OCI-LY1 (cell line): Measurements from ENCODE around the gene SERPINB7.

Source experiments
- H2AFZ ChIP-seq: fragments of 200-600 bp; sonication (generic), shearing (Covaris generic); 2 replicates; pipeline ENCODE4 v1.6.0; 2014; ENCODE audit warnings: antibody characterized with exemption, mild to moderate bottlenecking, low read length
- H3F3A ChIP-seq: fragments of 200-600 bp; sonication (generic), shearing (Covaris generic); 2 replicates; pipeline ENCODE4 v1.6.0; 2014; ENCODE audit warnings: mild to moderate bottlenecking, antibody characterized with exemption, low read length, moderate library complexity; ENCODE audit not compliant: insufficient read depth
- H3K27ac ChIP-seq: fragments of 200-600 bp; sonication (generic); 2 replicates; pipeline ENCODE4 v1.5.1; 2014; ENCODE audit warnings: low read length, mixed run types, mild to moderate bottlenecking, low read depth; ENCODE audit not compliant: poor library complexity, severe bottlenecking
- H3K27me3 ChIP-seq: fragments of 200-600 bp; sonication (generic); 2 replicates; pipeline ENCODE4 v1.6.0; 2014; ENCODE audit warnings: antibody characterized with exemption, mild to moderate bottlenecking, low read length, moderate library complexity; ENCODE audit not compliant: insufficient read depth
- H3K36me3 ChIP-seq: fragments of 200-600 bp; sonication (generic); 2 replicates; pipeline ENCODE4 v1.6.1; 2014; ENCODE audit warnings: mild to moderate bottlenecking, antibody characterized with exemption, low read length, moderate library complexity, mixed read lengths; ENCODE audit not compliant: insufficient read depth
- H3K4me1 ChIP-seq: fragments of 200-600 bp; sonication (generic); 2 replicates; pipeline ENCODE4 v1.5.1; 2014; ENCODE audit warnings: mild to moderate bottlenecking, low read length, moderate library complexity; ENCODE audit not compliant: insufficient read depth, severe bottlenecking
- H3K4me2 ChIP-seq: fragments of 200-600 bp; sonication (generic), shearing (Covaris generic); 2 replicates; pipeline ENCODE4 v1.6.1; 2014; ENCODE audit warnings: low read length
- H3K4me3 ChIP-seq: fragments of 200-600 bp; sonication (generic); 2 replicates; pipeline ENCODE4 v1.5.1; 2014; ENCODE audit warnings: low read length, low read depth, mild to moderate bottlenecking, mixed read lengths; ENCODE audit not compliant: poor library complexity, severe bottlenecking
- H3K79me2 ChIP-seq: fragments of 200-600 bp; shearing (Covaris generic); 2 replicates; pipeline ENCODE4 v1.6.1; 2016; ENCODE audit warnings: mixed run types, low read length, mixed read lengths; ENCODE audit not compliant: insufficient read depth
- H3K9ac ChIP-seq: fragments of 200-600 bp; sonication (generic), shearing (Covaris generic); 2 replicates; pipeline ENCODE4 v1.6.1; 2014; ENCODE audit warnings: mild to moderate bottlenecking, low read length, mixed read lengths
- H3K9me2 ChIP-seq: fragments of 200-600 bp; sonication (generic), shearing (Covaris generic); 2 replicates; pipeline ENCODE4 v1.6.1; 2014; ENCODE audit warnings: low read depth, mild to moderate bottlenecking, low read length, mixed read lengths
- H3K9me3 ChIP-seq: fragments of 200-600 bp; shearing (Covaris generic); 2 replicates; pipeline ENCODE4 v1.6.1; 2014; ENCODE audit warnings: low read length, mixed read lengths
- H4K20me1 ChIP-seq: fragments of 200-600 bp; sonication (generic), shearing (Covaris generic); 2 replicates; pipeline ENCODE4 v1.6.0; 2016; ENCODE audit warnings: mild to moderate bottlenecking, low read length; ENCODE audit not compliant: insufficient read depth
- EZH2 ChIP-seq: fragments of 200-600 bp; sonication (generic), shearing (Covaris generic); IDR thresholded peaks from 2 replicates; pipeline ENCODE4 v1.8.0; 2017; ENCODE audit warnings: borderline replicate concordance, mixed run types, mild to moderate bottlenecking, antibody characterized with exemption, low read length, moderate library complexity, mixed read lengths
- TF ChIP-seq, protein P1 (sequence below): fragments of 200-600 bp; sonication (generic), shearing (Covaris generic); IDR thresholded peaks from 2 replicates; pipeline ENCODE4 v1.5.1; 2017; ENCODE audit warnings: mild to moderate bottlenecking, antibody characterized with exemption, low read length, moderate library complexity, mixed read lengths

The SERPINB7 gene

DNA sequence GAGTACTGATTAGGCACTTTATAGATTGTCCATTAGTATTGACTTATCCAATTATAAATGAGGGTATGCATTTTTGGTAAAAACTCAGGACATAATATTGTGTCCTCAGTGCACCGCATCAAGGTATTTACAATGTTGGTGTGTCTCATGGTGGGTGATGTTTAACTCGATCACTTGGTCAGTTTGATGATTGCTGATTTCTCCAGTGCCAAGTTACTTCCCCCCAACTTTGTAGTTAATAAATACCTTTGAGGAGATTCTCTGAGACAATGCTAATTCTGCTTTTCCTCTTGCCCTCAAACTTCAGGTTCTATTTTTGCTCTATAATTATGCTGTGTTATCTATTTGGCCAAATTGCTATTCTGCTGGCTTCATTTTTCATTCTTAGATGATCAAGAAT lies 28.2 kb upstream of the SERPINB7 start:
- Histone ChIP-seq H3K9me2 (no peaks in the 10 kb centered on the region), H3K9ac (no peak overlapping the region), H3K4me2 (no peak overlapping the region), H3K27me3 (no peaks in the 10 kb centered on the region), H3K79me2 (no peaks in the 10 kb centered on the region), H3K9me3 (no peaks in the 10 kb centered on the region), H4K20me1 (no peaks in the 10 kb centered on the region), H3K4me3 (no peak overlapping the region), H3K4me1 (no peaks in the 10 kb centered on the region), H3K36me3 (no peaks in the 10 kb centered on the region), H2AFZ (no peak overlapping the region), H3F3A (no peaks in the 10 kb centered on the region), H3K27ac (no peak overlapping the region)
- TF ChIP-seq EZH2: no peak
- TF ChIP-seq, protein P1, sequence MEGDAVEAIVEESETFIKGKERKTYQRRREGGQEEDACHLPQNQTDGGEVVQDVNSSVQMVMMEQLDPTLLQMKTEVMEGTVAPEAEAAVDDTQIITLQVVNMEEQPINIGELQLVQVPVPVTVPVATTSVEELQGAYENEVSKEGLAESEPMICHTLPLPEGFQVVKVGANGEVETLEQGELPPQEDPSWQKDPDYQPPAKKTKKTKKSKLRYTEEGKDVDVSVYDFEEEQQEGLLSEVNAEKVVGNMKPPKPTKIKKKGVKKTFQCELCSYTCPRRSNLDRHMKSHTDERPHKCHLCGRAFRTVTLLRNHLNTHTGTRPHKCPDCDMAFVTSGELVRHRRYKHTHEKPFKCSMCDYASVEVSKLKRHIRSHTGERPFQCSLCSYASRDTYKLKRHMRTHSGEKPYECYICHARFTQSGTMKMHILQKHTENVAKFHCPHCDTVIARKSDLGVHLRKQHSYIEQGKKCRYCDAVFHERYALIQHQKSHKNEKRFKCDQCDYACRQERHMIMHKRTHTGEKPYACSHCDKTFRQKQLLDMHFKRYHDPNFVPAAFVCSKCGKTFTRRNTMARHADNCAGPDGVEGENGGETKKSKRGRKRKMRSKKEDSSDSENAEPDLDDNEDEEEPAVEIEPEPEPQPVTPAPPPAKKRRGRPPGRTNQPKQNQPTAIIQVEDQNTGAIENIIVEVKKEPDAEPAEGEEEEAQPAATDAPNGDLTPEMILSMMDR: no peak

DNA sequence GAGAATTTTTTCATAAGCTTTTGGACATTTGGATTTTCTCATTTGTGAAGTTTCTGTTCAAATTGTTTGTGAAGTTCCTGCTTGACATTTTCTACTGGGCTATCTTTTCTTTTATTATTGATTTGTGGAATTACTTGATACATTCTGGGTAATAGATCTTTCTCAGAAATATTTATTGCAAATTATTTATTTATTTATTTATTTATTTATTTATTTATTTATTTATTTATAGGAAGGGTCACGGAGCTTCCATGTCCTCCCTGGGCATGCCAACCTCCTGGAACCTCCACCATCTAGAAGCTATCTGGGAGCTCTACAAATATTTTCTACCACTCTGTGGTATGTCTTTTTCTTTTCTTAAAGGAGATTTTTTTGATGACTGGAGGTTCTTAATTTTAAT lies 25.7 kb upstream of the SERPINB7 start:
- Histone ChIP-seq H3K4me2 (no peak overlapping the region), H3K27ac (no peak overlapping the region), H3K36me3 (no peaks in the 10 kb centered on the region), H3K4me3 (no peak overlapping the region), H3K9me3 (no peaks in the 10 kb centered on the region), H3K27me3 (no peaks in the 10 kb centered on the region), H3F3A (no peaks in the 10 kb centered on the region), H3K79me2 (no peaks in the 10 kb centered on the region), H3K9me2 (no peaks in the 10 kb centered on the region), H3K9ac (no peak overlapping the region), H2AFZ (no peak overlapping the region), H3K4me1 (no peaks in the 10 kb centered on the region), H4K20me1 (no peaks in the 10 kb centered on the region)
- TF ChIP-seq, protein P1: no peak
- TF ChIP-seq EZH2: no peak

DNA sequence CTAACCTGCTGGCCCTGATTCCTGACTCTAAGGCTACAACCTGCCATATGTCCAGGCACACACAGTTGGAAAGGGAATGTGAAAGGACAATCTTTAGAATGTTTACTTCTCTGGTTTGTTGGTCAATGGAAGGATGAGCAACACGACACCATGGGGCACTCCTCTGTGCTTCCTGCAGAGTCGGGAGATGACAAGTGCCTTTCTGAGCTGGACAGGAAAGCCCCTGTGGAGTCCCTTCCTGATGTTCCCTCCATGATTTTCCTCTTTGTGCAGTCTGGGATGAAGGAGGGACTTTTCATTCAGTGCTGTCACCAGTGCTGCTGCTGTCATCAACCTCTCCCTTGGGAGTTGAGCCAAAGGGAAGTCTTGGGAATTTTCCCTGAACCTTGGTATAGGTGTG lies 22.6 kb upstream of the SERPINB7 start:
- Histone ChIP-seq H4K20me1 (no peaks in the 10 kb centered on the region), H3K9me3 (no peaks in the 10 kb centered on the region), H3K36me3 (no peaks in the 10 kb centered on the region), H3K4me3 (no peak overlapping the region), H2AFZ (no peak overlapping the region), H3K9ac (no peak overlapping the region), H3K9me2 (no peaks in the 10 kb centered on the region), H3K4me1 (no peaks in the 10 kb centered on the region), H3K4me2 (no peak overlapping the region), H3K27me3 (no peaks in the 10 kb centered on the region), H3F3A (no peaks in the 10 kb centered on the region), H3K79me2 (no peaks in the 10 kb centered on the region), H3K27ac (no peak overlapping the region)
- TF ChIP-seq, protein P1: no peak
- no peak for TF ChIP-seq EZH2
